EL (cell line): Measurements from ENCODE around the gene KLHL2.
A peak's percentile ranks its signal among the peaks of the same experiment; 100 is the strongest.
"Not testable (repeated sequence)": the region's sequence is repeated elsewhere in the genome, so short reads cannot be mapped to it uniquely, and the experiment has no call there.

Source experiments
- DNase-seq: peaks from one replicate; pipeline ENCODE4 v3.0.0-alpha.2; 2016

Gene KLHL2, protein sequence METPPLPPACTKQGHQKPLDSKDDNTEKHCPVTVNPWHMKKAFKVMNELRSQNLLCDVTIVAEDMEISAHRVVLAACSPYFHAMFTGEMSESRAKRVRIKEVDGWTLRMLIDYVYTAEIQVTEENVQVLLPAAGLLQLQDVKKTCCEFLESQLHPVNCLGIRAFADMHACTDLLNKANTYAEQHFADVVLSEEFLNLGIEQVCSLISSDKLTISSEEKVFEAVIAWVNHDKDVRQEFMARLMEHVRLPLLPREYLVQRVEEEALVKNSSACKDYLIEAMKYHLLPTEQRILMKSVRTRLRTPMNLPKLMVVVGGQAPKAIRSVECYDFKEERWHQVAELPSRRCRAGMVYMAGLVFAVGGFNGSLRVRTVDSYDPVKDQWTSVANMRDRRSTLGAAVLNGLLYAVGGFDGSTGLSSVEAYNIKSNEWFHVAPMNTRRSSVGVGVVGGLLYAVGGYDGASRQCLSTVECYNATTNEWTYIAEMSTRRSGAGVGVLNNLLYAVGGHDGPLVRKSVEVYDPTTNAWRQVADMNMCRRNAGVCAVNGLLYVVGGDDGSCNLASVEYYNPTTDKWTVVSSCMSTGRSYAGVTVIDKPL

DNA sequence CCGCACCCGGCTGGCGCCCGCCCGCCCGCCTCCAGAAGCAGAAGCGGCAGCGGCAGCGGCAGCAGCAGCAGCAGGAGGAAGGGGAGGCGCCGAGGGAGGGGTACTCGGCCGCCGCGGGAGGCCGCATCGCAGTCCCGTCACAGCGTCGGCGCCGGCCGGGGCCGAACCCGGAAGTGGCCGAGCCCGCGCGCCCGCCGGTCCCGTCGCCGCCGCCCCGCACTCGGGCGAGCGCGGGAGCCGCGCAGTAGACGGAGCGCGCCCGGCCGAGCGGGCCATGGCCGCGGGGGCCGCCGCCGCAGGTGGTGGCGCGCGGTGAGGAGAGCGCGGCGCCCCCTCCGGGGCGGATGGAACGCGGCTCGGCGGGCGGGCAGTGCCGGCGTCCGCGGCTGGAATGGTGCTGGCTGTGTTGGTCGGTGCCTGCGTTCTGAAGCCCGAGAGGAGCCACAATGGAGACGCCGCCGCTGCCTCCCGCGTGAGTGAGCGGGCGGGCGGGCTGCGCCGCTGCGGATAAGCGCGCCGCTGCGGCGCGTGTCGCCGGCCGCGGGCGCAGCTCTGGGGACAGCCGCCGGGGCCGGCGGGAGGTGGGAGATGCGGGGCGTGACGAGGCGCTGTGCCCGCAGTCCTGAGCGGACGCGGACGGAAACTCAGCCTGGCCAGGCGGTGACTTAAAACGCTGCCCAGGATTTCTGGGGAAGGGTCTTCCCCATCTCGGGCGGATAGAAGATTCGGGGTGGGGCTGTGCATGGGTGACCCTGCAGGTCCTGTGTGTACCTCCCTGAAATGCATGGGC, at the start of gene KLHL2:
Gene KLHL2, plus strand, starts transcription at position 131 of the 790 bp plus-strand sequence. Its CDS starts 316 bp downstream, at position 447.
- peak; percentile 70 for DNase-seq

DNA sequence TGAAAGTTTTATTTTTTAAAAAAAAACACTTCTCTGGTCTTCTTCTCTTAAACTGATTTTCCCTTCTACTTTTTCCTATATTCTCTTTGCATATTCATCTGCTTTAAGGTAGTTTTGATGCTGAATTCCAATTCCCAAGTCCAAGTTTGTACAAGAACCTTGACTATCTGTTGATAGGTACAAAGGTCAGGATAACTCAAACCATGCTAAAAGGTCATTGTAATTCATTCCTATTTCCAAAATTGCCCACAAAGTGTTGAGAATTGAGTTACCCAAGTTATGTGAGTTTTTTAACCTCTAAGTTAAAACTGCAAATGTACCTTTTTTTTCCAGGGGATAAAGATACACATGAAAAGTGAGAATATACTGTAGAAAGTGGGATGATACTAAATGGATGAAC, 48.6 kb upstream of the KLHL2 start:
- no peak for DNase-seq

DNA sequence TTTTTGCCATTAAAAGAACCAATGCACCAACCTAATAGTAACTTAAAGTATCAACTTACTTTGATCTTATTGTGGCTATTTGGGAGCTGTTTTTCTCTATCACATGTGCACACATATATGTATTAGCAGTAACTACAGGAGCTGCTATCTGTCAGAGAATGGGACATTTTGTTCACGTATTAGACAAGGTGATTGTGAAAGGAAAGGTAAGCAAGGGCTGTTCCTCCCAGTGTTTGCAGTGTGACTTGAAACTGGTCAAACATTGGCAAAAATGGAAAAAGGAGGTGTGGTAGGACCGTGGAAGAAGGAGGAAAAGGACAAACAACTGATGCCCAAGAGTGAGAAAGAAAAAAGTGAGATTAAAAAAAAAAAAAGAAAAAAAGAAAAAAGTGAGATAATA, 43.1 kb upstream of the KLHL2 start:
- DNase-seq, result no peak

DNA sequence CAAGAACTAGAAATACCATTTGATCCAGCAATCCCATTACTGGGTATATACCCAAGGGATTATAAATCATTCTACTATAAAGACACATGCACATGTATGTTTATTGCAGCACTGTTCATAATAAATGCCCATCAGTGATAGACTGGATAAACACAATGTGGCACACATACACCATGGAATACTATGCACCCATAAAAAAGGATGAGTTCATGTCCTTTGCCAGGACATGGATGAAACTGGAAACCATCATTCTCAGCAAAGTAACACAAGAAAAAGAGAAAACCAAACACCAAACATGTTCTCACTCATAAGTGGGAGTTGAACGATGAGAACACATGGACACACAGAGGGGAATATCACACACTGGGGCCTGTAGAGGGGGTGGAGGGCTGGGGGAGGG, 40.5 kb upstream of the KLHL2 start:
- DNase-seq, result not testable (repeated sequence)

DNA sequence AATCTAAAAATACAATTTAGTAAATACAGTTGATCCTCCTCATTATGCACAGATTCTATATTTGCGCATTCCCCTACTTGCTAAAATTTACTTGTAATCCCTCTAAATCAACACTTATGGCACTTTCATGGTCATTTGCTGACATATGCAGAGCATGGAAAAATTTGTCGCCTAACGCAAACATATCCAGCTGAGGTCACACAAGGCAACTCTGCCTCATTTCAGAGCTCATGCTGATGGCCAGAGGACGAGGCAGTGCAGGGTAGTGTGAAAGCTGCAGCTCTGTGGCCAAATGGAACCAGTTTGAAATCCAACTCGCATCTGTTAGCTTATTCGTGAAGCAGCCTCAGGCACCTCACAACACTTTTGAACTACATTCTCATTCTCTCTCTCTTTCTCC, 39.7 kb upstream of the KLHL2 start:
- no peak for DNase-seq

DNA sequence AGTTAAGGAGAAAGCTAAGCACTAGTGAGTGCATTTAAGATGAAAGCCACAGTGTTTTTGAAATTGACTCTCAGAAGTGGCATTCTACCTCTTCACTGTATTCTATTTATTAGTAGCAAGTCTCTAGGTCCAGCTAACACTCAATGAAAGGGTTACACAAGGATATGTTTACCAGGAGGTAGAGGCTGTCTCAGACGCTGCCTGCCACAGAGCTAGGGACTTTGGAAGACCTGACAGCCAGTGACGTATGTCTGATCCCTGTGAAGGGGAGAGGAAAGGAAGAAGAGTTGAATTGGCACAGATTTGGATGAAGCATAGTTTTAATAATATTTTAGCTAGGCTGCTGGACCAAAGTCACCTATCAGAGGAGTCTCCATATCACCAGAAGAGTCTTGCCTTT, 36.5 kb upstream of the KLHL2 start:
- no peak for DNase-seq

DNA sequence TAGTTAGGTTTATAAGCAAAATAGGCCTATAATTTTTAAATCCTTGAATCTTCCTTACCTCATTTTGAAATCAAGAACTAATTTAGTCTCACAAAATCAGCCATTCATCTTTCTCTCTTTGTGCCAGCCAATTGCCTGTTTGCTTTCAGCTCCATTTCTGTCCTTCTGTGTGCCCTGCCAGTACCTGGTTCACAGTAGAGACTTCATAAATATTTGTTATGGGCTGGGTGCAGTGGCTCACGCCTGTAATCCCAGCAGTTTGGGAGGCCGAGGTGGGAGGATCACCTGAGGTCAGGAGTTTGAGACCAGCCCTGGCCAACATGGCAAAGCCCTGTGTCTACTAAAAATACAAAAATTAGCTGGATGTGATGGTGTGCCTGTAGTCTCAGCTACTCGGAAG, 31.9 kb upstream of the KLHL2 start:
- DNase-seq, result not testable (repeated sequence)

DNA sequence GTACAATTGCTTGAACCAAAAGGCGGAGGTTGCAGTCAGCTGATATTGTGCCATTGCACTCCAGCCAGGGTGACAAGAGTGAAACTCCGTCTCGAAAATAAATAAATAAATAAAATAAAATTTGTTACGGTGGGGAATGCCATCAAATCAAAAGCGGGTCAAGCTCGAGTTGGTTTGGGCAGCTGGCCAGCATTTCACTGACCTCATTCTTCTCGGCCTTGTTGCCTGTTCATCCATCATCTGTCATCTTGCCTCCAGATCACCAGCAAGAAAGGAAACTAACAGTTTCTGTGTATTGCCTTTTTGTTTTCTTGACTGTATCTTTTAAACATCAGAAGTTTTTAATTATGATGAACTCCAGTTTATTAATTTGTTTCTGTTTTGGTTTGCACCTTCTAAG, 31.5 kb upstream of the KLHL2 start:
- no peak for DNase-seq

DNA sequence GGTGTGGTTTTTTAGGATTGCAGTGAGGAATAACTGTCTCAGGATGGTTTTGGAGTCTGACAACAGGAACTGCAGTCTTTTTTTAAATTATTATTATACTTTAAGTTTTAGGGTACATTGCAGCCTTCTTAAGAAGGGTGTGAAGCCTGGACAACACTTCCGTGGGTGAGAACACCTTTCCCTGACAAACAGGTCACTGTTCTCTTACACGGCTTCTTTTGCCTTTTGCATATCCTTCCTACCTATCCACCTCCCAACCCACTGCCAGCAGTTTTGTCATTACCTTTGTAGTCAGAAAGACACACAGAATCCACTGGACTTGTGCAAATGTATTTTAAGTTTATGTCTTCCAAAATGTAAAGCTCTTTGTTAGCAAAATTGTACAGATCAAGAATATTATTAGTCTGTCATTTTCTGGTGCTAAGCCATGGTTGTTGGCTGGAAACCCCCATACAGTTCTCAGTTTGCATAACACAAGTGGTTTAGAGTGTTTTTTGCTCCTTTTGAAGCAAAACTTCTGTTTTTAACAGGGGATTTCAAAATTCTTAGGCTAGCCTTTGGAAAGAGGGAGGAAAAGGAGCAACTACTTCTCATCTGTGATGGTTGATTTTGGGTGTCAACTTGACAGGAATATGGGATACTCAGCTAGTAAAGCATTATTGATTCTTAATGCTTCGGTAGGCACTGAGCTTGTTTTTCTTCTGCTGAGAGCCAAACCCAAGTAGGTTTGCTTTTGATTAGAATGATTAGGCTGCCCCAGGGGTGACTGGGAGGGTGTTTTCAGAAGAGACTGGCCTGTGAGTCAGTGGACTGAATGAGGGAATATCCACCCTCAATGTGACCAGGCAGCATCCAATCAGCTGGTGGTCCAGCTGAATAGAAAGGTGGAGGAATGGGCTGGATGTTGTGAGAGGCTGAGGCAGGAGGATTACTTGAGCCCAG, 29.4 kb upstream of the KLHL2 start:
- no peak for DNase-seq

DNA sequence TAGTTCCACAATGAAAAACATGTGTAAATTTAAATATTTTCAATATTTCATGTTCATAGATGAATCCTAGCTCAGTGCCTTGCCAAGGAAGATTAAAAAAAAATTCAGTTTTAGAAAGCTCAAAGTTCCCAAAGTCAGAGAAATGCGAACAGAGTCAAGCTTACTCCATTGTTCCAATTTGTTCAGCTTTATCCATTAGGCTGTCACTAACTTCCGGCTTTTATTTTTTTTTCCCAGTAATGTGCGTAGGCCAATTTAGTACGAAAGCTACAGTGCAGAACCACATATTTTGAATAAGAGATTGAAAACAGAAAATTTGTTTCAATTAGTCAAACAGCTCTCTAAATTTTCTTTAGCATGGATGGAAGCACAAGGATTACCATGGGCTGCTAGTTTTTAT, 23.1 kb upstream of the KLHL2 start:
- no peak for DNase-seq

DNA sequence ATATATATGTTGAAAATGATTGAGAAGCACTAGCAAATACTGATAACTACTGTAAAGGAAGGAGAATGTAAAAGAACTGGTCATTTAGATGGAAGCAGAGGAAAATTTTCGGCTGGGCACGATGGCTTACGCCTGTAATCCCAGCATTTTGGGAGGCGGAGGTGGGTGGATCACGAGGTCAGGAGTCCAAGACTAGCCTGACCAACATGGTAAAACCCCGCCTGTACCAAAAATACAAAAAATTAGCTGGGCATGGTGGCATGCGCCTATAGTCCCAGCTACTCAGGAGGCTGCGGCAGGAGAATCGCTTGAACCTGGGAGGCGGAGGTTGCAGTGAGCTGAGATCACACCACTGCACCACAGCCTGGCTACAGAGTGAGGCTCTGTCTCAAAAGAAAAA, 22.4 kb upstream of the KLHL2 start:
- not testable (repeated sequence) for DNase-seq

DNA sequence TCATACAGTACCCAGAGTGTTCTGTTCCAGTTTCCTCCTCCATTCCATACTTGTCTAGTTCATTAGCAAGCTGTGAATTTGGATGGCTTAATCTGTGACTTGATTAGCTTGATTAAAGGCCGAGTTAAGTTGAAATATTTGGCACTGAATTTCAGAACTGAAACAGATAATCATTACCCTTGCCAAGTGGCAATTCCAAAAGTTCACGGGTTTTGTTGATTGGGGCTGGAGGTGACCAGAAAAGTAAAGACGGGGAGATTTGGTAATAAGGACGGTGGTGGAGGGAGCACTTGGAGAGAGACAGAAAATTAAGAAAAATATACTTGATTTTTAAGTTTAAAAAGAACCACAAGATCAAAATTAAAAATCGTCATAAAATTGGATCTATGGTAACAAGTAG, 21.9 kb upstream of the KLHL2 start:
- DNase-seq, result no peak

DNA sequence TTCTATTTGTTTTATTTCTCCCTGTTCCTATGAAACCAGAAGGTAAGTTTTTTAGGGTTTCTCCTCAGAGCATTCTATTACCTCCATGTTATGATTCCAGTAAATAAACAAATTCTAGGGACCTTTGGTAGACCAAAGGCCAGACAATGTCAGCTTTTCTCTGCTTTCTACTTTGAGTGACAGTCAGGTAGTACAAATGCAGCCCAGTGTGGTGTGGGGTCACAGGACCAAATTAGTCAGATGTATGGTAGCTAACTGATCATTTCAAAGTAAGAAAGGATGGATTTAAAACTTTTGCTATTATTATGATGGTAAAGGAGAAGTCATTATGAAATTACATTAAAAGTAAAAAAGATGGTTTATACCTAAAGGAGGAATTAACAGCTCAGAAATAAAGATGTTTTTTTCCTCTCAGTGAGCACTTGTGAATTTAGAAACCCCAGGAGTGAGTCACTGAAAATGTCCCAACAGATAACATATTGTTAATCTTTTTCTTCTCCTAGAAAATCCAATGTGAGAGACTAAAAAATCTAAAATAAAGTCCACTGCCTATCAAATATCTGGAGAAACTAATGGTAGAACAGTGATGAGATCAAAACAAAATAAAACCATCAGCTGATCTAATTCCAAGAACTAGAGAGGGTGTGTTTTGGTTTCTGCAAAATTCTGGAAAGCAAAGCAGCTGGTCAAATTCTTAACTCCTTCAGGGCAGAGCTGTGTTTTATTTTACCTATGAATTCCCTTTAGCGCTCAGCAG, 16.6 kb upstream of the KLHL2 start:
- DNase-seq, result no peak

DNA sequence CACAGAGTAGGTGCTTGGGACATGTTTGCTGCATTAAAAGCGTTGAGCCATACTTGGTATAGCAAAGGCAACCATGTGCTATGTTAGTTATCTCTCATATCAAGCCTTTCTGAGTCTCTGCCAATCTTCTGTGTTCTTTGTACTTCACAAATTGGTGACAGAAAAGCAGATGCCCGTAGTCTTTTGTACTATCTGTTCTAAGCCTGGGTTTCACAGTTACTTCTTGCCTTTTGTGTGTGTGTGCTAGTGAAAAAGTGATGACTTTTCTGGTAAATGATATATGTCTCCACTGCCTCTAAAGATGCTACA, 16.1 kb upstream of the KLHL2 start:
- DNase-seq, result no peak

DNA sequence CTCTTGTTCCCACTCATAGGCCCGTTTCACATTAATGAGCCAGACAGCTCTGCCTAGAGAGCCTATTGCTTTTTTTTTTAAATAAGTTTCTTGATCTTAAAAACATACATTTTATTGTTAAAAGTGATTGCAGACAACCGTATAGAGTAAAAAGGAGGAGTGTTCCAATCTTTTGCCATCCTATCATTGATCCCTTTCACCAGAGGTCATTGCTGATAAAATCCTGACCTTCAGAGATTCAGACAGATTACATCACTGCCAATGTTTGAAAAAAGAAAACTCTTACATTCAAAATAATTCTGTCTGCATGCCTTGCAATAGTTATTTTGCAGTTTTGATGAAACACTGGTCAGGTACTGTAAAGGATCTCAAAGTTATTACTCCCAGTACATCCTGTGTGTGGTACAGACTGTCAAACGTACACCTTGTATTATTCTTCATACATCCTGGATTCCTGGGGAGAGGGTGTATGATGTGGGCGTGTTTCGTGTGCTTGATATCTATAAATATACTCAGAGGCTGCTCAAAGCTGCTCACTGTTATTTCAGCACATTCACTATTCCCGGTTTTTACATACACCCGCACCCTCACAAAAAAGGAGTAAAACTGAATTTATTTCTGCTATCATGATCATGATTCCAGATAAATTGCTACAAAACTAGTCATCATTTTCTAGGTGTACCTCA, 15.4 kb upstream of the KLHL2 start:
- no peak for DNase-seq

DNA sequence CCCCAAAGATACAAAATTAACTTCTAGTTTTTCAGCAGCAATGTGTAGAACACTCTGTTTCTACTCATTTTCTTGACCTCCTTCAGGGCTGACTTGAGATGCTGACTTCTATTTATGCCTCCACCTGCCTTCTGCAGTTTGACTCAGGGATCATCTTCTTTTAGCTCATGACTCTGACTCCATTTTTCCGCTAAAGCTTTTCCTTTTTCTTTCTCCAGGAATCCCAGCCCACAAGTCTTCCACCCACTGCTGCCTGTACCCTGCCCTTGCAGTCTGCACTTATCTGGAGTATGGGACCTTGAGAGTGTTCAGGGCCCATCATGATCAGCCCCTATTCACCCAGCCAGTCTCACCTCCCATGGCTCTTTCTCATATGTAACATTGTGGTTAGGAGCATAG, 14.9 kb upstream of the KLHL2 start:
- no peak for DNase-seq

DNA sequence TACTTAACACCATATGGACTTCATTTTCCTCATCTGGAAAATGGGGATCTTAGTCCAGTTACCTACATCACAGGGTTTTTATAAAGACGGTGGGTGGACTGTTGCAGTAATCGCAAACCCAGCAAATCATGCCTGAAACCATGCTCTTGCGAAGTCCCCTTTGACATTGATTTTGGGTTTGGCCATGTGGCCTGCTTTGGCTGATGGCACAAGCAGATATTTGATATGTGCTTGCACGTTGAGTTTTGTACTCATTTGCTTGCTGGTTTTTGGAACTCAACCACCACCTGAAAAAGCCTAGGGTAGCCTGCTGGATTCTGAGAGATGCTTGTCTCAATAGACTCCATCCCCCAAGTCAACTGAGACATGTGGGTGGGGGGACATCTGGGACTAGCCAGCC, 14.4 kb upstream of the KLHL2 start:
- no peak for DNase-seq

DNA sequence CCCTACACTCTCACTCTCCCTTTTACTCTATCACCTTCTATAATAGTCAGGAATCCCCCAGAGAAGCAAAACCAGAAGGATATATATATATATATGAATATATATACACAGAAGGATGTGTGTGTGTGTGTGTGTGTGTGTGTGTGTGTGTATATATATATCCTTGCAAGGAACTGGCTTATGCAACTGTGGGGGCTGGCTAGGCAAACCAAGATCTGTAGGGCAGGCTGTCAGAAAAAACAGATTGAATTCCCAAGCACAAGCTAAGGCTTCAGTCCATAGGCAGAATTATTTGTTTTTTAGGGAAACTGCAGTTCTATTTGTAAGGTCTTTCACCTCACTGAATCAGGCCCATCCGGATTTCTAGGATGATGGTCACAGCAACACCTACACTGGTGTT, 13.0 kb upstream of the KLHL2 start:
- DNase-seq, result no peak

DNA sequence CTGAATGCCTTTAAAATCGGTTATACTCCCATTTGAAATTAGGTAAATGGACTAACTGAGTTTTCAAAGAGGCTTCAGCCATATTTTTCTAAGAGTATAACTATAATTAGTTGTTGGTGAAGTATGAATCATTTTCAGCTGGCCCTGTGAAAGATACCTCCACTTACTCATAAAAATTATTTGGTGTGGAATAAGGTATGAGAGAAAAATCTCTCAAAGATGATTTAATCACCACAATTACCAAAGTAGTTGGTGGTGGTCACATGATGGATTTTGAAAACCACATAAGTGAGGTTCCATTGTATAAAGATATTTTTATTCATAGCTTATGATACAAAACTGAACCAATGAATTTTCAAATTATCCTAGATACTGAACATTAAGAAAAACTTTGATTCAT, 9.0 kb upstream of the KLHL2 start:
- no peak for DNase-seq

DNA sequence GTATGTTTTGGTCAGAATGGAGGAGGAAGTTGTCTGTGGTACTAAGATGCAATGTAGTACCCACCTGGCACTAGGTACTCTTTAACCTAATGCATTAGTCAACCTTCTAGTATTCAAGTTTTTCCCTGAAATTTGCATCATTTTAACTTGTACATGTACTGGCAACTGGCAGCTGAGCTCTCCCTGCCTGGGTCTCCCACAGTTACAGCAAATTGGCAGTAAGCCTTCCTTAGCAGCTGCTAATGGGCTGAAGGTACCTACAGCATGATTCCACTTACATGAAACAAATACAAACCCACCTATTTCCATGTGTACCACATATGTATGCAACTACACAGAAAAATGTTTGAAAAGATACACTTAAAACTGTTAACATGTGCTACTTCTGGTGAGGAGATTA, 8.1 kb upstream of the KLHL2 start:
- DNase-seq, result no peak

DNA sequence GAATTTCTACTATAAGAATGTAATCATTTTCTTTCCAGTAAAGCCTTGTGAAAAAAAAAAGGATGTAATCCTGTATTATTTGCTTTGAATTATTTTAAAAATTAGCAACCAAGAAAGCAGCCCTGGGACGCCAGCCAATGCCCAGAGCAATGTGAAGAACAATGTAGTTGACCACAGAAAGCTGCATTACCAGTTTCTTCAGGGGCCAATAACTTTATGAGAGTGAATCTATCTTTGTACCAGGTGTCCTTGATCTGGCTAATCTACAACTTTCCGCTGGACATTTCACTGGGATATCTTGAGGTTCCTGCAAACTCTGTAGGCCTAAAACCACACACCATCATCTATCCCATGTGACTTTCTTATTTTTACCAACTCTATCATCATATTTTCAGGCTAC, 7.6 kb upstream of the KLHL2 start:
- DNase-seq, result peak; percentile 11

DNA sequence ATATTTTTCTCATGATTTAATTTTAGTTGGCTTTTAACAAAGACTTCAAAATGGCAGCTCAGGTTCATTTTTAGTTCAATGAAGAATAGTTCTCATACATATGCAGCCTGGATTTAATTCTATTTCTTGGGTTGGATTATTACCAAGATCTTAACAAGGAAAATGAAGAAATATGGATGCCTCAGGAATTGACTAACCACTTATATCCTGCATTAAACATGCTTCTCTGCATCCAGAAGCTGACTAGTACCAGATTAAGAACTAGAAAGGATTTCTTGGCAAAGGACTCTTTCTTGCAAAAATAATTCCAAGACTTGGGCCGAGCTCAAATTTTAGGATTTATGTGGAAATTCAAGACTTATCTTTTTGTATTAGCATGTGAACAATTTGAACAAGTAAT, 5.6 kb upstream of the KLHL2 start:
- DNase-seq, result no peak
